Measurements from ENCODE around the gene SPATA19. TPM values are rescaled to one million over a fixed set of nuclear protein-coding genes. Genes with fewer than 3 reads are reported as not detected.

SPATA19 gene
- total and polyA plus RNA-seq, 2 of the 13 experiments (the other 11 are each of a cell fraction or from before 2014, with no cell fraction given) = not detected

- FAIRE-seq (no peak), ATAC-seq (no peak), DNase-seq (ENCODE audit: low spot score) (no peak)
- Histone ChIP-seq H3K9me3 (ENCODE audit: low read length) (no peaks in the 10 kb centered on the region), H3K4me2 (ENCODE audit: low read depth, low read length) (no peak overlapping the region), H4K20me1 (ENCODE audit: insufficient read depth, low read length) (no peaks in the 10 kb centered on the region), H2AFZ (ENCODE audit: low read length) (no peak overlapping the region), H3K4me3 (replicated peaks in 1 of 3; ENCODE audit: insufficient read depth in 1 of 3, low read depth in 2 of 3, low read length in 3 of 3) (no peak overlapping the region), H3K79me2 (ENCODE audit: insufficient read depth, low read length) (no peaks in the 10 kb centered on the region), H3K27ac (ENCODE audit: extremely low read length, insufficient read depth, low read length) (no peak overlapping the region), H3K4me1 (ENCODE audit: insufficient read depth, low read length) (no peaks in the 10 kb centered on the region), H3K9ac (ENCODE audit: insufficient read depth, low read depth, low read length) (no peak overlapping the region), H3K36me3 (replicated peaks in 1 of 2; ENCODE audit: control insufficient read depth in 1 of 2, insufficient read depth in 2 of 2, low read length in 2 of 2) (no peaks in the 10 kb centered on the region), H3K27me3 (ENCODE audit: control insufficient read depth in 1 of 2, insufficient read depth in 2 of 2, low read length in 2 of 2) (peaks cover 3 to 48% of the 10 kb centered on the region in 2 experiments; a peak in 3 of 5 replicates)
- intact Hi-C loops (cut with micrococcal nuclease; ENCODE audit: unreplicated experiment) = no loop called here
- in situ Hi-C loops (cut with HindIII; ENCODE audit: extremely low pct_ligation_motif_present, low pct_unique_long_range_greater_than_20kb) = no loop called here
- ChIA-PET CTCF (ENCODE audit: low intra/inter-chr PET ratio, low total read pairs) (no interaction called here), POLR2A (no interaction called here)
- WGBS (ENCODE audit: low lambda C conversion rate) = 3% methylated on average over 7 of the region's 7 CpGs
- BruUV-seq (replicated peaks) = no TSS peak
- no peak for TF ChIP-seq SALL1 (CRISPR knock-in tag; IDR thresholded peaks at IDR 0.05)
- no peak for TF ChIP-seq RNF219 (CRISPR knock-in tag; IDR thresholded peaks at IDR 0.05)
- TF ChIP-seq ZNF619 (CRISPR knock-in tag; IDR thresholded peaks at IDR 0.05) = no peak
- no peak for TF ChIP-seq KDM1A (CRISPR knock-in tag; IDR thresholded peaks at IDR 0.05)
- TF ChIP-seq HIVEP1 (CRISPR knock-in tag; IDR thresholded peaks at IDR 0.05) = no peak
- no peak for TF ChIP-seq PRDM10 (CRISPR knock-in tag; IDR thresholded peaks at IDR 0.05; ENCODE audit: low read depth)
- TF ChIP-seq ZBTB44 (CRISPR knock-in tag; IDR thresholded peaks at IDR 0.05) = no peak
- TF ChIP-seq MIER3 (CRISPR knock-in tag; IDR thresholded peaks at IDR 0.05; ENCODE audit: borderline replicate concordance) = no peak
- TF ChIP-seq ZNF30 (CRISPR knock-in tag; IDR thresholded peaks at IDR 0.05) = no peak
- no peak for TF ChIP-seq PLSCR1 (CRISPR knock-in tag; IDR thresholded peaks at IDR 0.05; ENCODE audit: borderline replicate concordance)
- no peak for TF ChIP-seq CEBPZ (IDR thresholded peaks at IDR 0.05; ENCODE audit: low read length)
These were observed 34.5 kb downstream of the SPATA19 start for GRCh38 chr11:133810766-133811165.

All from HepG2 (cell line).